SK-N-MC (cell line): ENCODE measurements around the gene PPARGC1A.

Source experiments
- DNase-seq: peaks from one replicate; pipeline ENCODE4 v3.0.0-alpha.2; 2011; ENCODE audit warnings: low read depth, low spot score
- H3K27ac ChIP-seq: fragments of 200-600 bp; sonication (generic); 2 replicates; pipeline ENCODE4 v1.5.1; 2016; ENCODE audit warnings: mixed run types
- H3K36me3 ChIP-seq: fragments of 200-600 bp; sonication (generic); 2 replicates; pipeline ENCODE4 v1.6.1; 2017; ENCODE audit warnings: antibody characterized with exemption, low read length, mixed read lengths; ENCODE audit not compliant: insufficient read depth
- H3K4me3 ChIP-seq: fragments of 200-600 bp; sonication (generic); 2 replicates; pipeline ENCODE4 v1.5.1; 2016
- H3K9ac ChIP-seq: fragments of 200-600 bp; sonication (generic); 2 replicates; pipeline ENCODE4 v1.8.0; 2017; ENCODE audit warnings: mixed run types, mixed read lengths; ENCODE audit not compliant: insufficient read length
- H3K9me3 ChIP-seq: fragments of 200-600 bp; sonication (generic); 2 replicates; pipeline ENCODE4 v1.6.1; 2017; ENCODE audit warnings: low read depth, mild to moderate bottlenecking, antibody characterized with exemption, low read length, moderate library complexity, mixed read lengths
- EZH2 ChIP-seq: fragments of 200-600 bp; sonication (generic); IDR thresholded peaks from one replicate; pipeline ENCODE4 v1.6.1; 2017; ENCODE audit warnings: antibody characterized with exemption
- FOXP2 ChIP-seq: optimal IDR thresholded peaks from 2 replicates; pipeline ENCODE3; 2011; ENCODE audit warnings: mild to moderate bottlenecking, moderate library complexity; ENCODE audit not compliant: insufficient read depth; ENCODE audit errors: extremely low read length, control extremely low read depth
- POLR2AphosphoS5 ChIP-seq: IDR thresholded peaks from 2 replicates; pipeline ENCODE4 v1.6.1; 2012; ENCODE audit warnings: mild to moderate bottlenecking, low read depth, low read length, borderline replicate concordance

Gene PPARGC1A

GRCh38 chr4:23768541-23768940 is 121.3 kb downstream of the PPARGC1A start:
- no peak for DNase-seq
- Histone ChIP-seq H3K27ac (no peak overlapping the region), H3K4me3 (no peak overlapping the region), H3K9me3 (no peaks in the 10 kb centered on the region), H3K36me3 (no peaks in the 10 kb centered on the region), H3K9ac (no peak overlapping the region)
- TF ChIP-seq FOXP2 (no peak), POLR2AphosphoS5 (no peak), EZH2 (no peak)

- TF ChIP-seq EZH2 (no peak), FOXP2 (no peak), POLR2AphosphoS5 (no peak)
- DNase-seq, result no peak
- no peak overlapping the region for H3K27ac ChIP-seq
- H3K9me3 ChIP-seq, result no peaks in the 10 kb centered on the region
- H3K9ac ChIP-seq, result no peak overlapping the region
- H3K4me3 ChIP-seq, result no peak overlapping the region
- H3K36me3 ChIP-seq, result no peaks in the 10 kb centered on the region
Measured at GRCh38 chr4:23766344-23766743, 123.5 kb downstream of the PPARGC1A start.

- Histone ChIP-seq H3K9me3 (no peaks in the 10 kb centered on the region), H3K36me3 (no peaks in the 10 kb centered on the region), H3K9ac (no peak overlapping the region), H3K27ac (no peak overlapping the region), H3K4me3 (no peak overlapping the region)
- TF ChIP-seq POLR2AphosphoS5 (no peak), EZH2 (no peak), FOXP2 (no peak)
- DNase-seq, result no peak
Measured at GRCh38 chr4:23763559-23763958, 126.3 kb downstream of the PPARGC1A start.

DNA sequence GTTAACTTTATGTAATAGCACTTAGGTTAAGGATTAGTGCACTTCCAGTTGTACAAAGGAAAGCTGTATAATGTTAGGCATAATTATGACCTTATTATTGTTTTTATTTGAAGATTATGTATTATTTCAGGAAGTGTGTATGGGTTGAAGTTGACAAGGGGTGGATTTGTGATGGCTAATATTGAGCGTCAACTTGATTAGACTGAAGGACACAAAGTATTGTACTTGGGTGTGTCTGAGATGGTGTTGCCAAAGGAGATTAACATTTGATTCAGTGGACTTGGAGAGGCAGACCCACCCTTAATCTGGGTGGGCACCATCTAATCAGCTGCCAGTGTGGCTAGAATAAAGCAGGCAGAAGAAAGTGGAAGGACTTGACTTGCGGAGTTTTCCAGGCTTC is 127.3 kb downstream of the PPARGC1A start:
- Histone ChIP-seq H3K27ac (no peak overlapping the region), H3K36me3 (no peaks in the 10 kb centered on the region), H3K9me3 (no peaks in the 10 kb centered on the region), H3K9ac (no peak overlapping the region), H3K4me3 (no peak overlapping the region)
- DNase-seq, result no peak
- TF ChIP-seq EZH2 (no peak), POLR2AphosphoS5 (no peak), FOXP2 (no peak)

DNA sequence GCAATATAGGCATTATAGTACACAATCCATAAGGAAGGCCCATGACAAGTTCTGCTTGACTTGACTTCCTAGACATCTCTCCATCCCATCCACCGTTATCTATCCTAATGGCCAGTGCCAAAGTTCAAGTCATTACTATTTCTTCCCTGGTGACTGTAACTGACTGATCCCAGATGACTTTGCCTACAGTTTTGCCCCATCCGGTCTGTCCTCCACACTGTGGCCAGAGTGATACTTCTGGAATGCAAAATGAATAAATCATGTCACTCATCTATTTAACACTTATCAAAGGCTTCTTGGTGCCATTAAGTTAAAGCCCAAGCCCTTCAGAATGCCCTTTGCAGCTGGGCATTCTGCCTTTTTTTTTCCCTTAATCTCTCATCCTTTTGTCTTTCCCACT is 130.8 kb downstream of the PPARGC1A start:
- TF ChIP-seq EZH2 (no peak), POLR2AphosphoS5 (no peak), FOXP2 (no peak)
- H3K36me3 ChIP-seq, result no peaks in the 10 kb centered on the region
- no peak for DNase-seq
- H3K9ac ChIP-seq, result no peak overlapping the region
- no peak overlapping the region for H3K27ac ChIP-seq
- H3K4me3 ChIP-seq, result no peak overlapping the region
- no peaks in the 10 kb centered on the region for H3K9me3 ChIP-seq

DNA sequence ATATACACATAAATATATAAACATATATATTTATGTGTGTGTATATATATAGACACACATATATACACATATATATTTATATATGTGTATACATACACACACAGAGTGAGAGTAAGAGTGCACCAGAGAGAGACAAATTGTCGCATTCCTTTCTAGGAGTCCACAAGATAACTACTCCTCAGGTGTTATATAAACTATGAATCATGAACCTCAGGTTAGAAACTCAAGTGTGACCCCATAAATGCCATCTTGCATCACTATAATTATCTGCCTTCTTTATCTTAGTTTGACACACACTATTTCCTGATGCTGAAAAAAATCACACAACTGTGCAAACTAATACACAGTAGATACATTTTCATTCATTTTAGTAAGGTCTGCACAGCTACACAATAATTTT is 135.2 kb downstream of the PPARGC1A start:
- DNase-seq, result no peak
- Histone ChIP-seq H3K27ac (no peak overlapping the region), H3K36me3 (no peaks in the 10 kb centered on the region), H3K9ac (no peak overlapping the region), H3K9me3 (no peaks in the 10 kb centered on the region), H3K4me3 (no peak overlapping the region)
- TF ChIP-seq POLR2AphosphoS5, result no peak
- no peak for TF ChIP-seq FOXP2
- no peak for TF ChIP-seq EZH2

GRCh38 chr4:23750125-23750524 is 139.7 kb downstream of the PPARGC1A start:
- DNase-seq, result no peak
- no peak overlapping the region for H3K27ac ChIP-seq
- no peaks in the 10 kb centered on the region for H3K9me3 ChIP-seq
- TF ChIP-seq FOXP2, result no peak
- no peak for TF ChIP-seq EZH2
- TF ChIP-seq POLR2AphosphoS5, result no peak
- no peaks in the 10 kb centered on the region for H3K36me3 ChIP-seq
- no peak overlapping the region for H3K9ac ChIP-seq
- H3K4me3 ChIP-seq, result no peak overlapping the region

GRCh38 chr4:23747281-23747735 is 142.5 kb downstream of the PPARGC1A start:
- Histone ChIP-seq H3K9me3 (no peaks in the 10 kb centered on the region), H3K27ac (no peak overlapping the region), H3K36me3 (no peaks in the 10 kb centered on the region), H3K9ac (no peak overlapping the region), H3K4me3 (no peak overlapping the region)
- no peak for TF ChIP-seq EZH2
- TF ChIP-seq POLR2AphosphoS5, result no peak
- no peak for TF ChIP-seq FOXP2
- DNase-seq, result no peak

GRCh38 chr4:23746672-23747071 is 143.2 kb downstream of the PPARGC1A start:
- no peak overlapping the region for H3K9ac ChIP-seq
- TF ChIP-seq FOXP2 (no peak), POLR2AphosphoS5 (no peak), EZH2 (no peak)
- H3K9me3 ChIP-seq, result no peaks in the 10 kb centered on the region
- H3K36me3 ChIP-seq, result no peaks in the 10 kb centered on the region
- no peak for DNase-seq
- H3K4me3 ChIP-seq, result no peak overlapping the region
- H3K27ac ChIP-seq, result no peak overlapping the region

DNA sequence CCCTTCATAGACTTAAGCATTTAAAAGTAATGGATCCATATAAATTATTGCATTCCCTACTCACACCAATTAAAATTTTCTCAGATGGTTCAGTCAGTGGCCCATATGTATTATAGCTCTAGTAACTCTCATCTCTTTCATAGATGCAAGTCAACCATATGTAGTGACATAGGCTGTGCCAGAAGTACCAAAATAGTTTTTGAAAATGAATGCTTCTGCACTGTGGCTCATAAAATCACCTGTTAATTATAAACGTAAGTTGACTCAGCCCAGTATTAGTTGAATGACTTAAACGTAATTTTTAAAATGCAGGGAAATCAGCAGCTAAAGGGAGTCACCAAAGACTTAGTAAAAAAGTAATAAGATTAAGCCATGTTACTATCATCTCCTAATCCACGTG is 143.8 kb downstream of the PPARGC1A start:
- DNase-seq, result no peak
- Histone ChIP-seq H3K9ac (no peak overlapping the region), H3K9me3 (no peaks in the 10 kb centered on the region), H3K27ac (no peak overlapping the region), H3K36me3 (no peaks in the 10 kb centered on the region), H3K4me3 (no peak overlapping the region)
- no peak for TF ChIP-seq EZH2
- TF ChIP-seq FOXP2, result no peak
- no peak for TF ChIP-seq POLR2AphosphoS5
